DLD1 (cell line): ENCODE data around the gene ABTB1.
"Not testable (repeated sequence)": the region's sequence is repeated elsewhere in the genome, so short reads cannot be mapped to it uniquely, and the experiment has no call there.

ENCODE experiments used
- in situ Hi-C: cut with HindIII; loops from 2 replicates; pipeline ENCODE4 v1.10.0; 2017; ENCODE audit warnings: low sequenced_read_pairs

The ABTB1 gene

DNA sequence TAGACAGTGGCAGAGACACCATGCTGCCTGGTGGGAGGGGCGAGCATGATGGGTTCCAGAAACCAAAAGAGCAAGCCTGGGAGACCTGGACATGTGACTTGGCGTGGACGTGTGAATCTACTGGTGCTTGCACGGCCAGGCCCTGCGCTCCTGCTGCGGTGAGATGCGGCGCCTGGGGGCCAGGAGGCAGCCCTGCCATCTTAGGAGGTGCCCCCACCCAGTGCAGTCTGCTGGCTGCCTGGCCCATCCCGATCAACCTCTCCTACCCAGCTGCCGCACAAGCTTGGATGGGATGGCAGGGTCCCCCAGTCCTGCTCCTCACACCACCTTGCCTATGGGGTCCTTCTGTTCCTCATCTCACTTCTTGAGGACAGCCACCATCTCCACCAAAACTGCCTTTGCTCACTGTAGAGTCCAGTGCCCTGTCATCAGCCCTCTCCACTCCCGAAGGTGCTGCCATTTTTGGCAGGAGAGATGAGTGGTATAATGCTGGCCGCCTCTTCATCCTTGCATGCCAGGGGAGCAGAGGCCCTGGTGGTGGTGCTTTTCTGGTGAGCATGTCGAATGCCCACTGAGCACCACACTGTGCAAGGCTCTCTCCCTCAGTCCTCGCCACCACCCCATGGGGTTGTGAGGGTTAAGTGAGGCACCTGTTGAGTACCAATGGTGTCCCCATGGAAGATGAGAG, 3.1 kb upstream of the ABTB1 start:
- in situ Hi-C loops = loop anchor here (25.0 kb wide), 1 partner anchor 293 kb away; no protein-coding TSS in a partner anchor

- in situ Hi-C loops = loop anchor here (25.0 kb wide), 1 partner anchor 292 kb away; no protein-coding TSS in a partner anchor
Observed at GRCh38 chr3:127670229-127670559, 2.6 kb upstream of the ABTB1 start.

DNA sequence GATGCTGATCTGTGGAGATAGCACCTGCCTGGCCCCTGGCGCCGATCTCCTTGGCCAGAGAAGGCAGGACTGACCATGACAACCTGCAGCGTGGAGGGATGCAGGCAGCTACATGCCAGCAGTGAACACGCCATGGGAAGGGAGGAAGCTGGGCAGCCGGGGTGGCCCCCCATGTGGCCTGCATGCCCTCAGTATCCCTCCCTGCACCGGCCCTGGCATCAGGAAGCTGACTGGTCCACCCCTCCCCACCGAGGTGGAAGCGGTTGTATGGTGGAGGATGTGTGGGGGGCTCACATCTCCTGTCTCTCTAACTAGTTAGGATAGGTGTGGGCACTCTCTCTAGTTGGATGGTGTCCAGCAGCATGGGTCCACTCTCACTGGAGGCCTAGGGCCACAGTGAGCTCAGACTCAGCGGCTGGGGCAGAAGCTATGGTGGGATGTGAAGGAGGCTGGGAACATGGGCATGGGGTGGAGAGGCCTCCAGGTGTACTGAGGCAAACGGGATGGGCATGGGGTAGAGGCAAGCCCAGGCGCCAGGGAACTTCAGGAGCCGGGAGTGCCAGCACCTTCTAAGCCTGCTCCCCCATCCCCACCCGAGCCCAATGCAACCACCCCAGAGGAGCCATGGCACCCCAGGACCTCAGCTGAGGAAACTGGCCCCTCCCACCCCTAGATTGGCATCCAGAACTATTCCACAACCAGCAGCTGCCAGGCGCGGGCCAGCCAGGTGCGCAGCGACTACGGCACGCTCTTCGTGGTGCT, 1.8 kb upstream of the ABTB1 start:
- in situ Hi-C loops = loop anchor here (25.0 kb wide), 1 partner anchor 291 kb away; no protein-coding TSS in a partner anchor

DNA sequence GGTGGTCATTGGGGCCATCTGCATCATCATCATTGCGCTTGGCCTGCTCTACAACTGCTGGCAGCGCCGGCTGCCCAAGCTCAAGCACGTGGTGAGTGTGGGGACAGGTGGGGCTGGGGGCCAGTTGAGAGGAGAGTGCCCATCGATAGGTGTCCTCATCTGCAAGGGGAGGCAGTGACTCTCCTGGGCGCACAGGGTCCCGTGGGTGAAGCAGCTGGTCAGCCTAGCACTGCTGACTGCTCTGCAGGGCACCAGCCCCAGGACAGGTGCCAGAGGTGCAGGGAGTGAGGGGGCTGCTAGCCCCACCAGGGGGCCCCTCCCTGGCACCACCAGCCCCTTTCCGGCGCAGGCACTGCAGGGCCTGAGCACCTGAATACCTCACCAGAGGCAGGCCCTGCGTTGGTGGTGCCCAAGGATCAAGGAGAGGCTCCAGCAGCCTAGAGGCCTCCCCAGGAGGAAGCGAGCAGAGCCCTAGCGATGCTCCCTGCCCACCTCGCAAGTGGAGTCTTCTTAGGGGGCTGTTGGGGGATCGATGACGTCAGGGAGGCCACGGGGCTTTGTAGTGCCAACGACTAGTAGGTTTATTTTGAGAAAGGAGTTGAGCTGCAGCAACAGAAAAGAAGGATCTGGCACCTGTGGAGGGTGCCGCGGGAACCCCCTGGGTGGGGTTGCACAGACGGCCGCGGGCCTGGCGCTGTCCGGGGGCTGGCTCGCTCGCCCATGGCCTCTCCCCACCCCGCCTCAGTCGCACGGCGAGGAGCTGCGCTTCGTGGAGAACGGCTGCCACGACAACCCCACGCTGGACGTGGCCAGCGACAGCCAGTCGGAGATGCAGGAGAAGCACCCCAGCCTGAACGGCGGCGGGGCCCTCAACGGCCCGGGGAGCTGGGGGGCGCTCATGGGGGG, 976 bp upstream of the ABTB1 start:
- in situ Hi-C loops = loop anchor here (25.0 kb wide), 1 partner anchor 291 kb away; no protein-coding TSS in a partner anchor

GRCh38 chr3:127673191-127674100, 694 bp downstream of the ABTB1 start:
- in situ Hi-C loops = loop anchor here (25.0 kb wide), 1 partner anchor 289 kb away; no protein-coding TSS in a partner anchor

DNA sequence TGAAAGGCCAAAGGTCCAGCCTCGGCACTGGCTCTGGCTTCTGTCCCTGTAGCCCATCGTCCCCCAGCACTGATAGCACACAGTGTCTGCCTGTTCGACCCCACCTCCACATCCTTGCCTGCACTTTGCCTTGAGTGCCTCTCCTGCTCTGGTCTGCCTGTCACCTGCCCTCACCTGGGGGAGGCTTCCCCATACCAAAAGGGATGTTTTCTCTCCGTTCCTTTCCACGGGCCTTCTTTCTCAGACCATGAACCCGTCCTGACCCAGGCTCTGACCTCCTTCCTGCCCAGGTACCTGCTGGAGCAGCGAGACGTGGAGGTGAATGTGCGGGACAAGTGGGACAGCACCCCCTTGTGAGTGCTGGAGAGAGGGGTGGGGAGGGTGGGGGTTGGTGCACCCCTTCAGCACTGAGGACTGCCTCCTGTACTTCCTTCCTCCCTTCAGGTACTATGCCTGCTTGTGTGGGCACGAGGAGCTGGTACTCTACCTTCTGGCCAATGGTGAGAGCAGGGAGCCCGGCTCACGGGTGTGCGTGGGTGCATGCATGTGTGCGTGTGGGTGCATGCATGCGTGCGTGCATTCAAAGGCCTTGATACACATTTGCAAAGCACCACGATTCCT, 1.5 kb downstream of the ABTB1 start:
- in situ Hi-C loops = loop anchor here (25.0 kb wide), 1 partner anchor 288 kb away; no protein-coding TSS in a partner anchor

GRCh38 chr3:127674790-127675189, 2.0 kb downstream of the ABTB1 start:
- in situ Hi-C loops = loop anchor here (25.0 kb wide), 1 partner anchor 288 kb away; no protein-coding TSS in a partner anchor

DNA sequence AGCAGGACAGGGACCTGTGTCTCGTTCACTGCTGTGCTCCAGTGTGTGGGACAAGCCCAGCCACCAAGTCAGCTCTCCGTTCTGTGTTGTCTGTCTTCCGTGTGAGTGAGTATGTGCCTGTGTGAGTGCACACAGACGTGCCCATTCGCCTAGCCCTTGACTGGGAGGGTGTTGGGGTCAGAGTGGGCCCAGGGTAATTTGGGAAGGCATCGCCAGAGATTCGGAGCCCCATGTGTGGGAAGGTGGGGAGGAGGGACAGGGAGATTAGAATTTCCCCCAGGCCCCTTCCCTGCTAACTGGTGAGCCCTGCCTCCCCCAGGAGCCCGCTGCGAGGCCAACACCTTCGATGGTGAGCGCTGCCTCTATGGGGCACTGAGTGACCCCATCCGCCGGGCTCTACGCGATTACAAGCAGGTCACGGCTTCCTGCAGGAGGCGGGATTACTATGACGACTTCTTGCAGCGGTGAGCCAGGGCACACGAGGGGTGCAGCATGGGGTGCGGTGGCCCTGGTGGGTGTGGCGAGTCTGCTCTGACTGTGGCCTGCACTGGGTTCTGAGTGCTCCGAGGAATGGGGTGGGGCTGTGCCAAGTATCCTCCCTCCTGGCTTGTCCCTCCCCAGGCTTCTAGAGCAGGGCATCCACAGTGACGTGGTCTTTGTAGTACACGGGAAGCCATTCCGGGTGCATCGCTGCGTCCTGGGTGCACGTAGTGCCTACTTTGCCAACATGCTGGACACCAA, 3.1 kb downstream of the ABTB1 start:
- in situ Hi-C loops = no loop called here

- in situ Hi-C loops = no loop called here
Observed at GRCh38 chr3:127676456-127676855, 3.7 kb downstream of the ABTB1 start.

- in situ Hi-C loops = no loop called here
Observed at GRCh38 chr3:127676921-127677351, 4.2 kb downstream of the ABTB1 start.

DNA sequence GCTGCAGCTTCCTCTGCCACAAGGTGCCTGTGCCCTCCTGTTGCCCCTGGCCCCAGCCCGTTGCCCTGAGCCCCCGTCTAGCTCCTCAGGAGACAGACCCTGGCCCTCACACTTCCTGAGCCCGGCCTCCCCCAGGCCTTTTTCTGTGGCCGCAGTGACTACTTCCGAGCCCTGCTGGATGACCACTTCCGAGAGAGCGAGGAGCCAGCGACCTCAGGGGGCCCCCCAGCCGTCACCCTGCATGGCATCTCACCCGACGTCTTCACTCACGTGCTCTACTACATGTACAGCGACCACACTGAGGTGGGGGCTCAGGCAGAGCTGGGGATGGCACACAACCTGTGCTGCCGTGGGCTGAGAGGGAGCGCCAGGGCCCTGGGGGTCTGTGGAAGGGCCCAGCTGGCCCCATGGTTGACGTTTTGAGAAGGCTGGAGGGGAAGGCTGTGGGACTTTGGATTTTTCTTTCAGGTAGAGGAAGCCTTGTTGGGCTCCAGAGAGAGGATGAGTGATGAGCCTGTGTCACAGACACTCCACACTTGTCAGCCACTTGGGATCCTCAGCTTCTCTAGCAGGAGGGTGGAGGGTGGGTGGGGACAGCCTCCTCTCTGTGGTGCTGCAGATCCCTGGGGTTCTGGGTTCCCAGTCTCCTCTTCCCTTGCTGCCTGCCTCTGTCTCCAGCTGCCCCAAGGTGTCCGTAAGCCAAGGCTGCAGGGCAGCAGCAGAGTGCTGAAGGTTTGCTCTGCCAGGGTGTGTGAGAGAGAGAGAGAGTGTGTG, 5.0 kb downstream of the ABTB1 start:
- in situ Hi-C loops = no loop called here

DNA sequence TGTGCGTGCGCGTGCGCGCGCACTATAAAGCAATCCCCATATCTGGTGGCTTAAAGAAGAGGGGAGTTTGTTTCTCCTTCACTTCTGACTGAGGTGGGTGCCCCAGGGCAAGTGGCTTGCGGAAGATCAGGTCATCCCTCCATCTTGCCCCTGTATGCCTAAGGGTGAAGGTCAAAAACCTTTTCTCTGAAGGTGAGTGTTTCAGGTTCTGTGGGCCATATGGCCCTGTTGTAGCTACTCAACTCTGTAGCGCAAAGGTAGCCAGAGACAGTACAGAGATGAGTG, 5.5 kb downstream of the ABTB1 start:
- in situ Hi-C loops = no loop called here

DNA sequence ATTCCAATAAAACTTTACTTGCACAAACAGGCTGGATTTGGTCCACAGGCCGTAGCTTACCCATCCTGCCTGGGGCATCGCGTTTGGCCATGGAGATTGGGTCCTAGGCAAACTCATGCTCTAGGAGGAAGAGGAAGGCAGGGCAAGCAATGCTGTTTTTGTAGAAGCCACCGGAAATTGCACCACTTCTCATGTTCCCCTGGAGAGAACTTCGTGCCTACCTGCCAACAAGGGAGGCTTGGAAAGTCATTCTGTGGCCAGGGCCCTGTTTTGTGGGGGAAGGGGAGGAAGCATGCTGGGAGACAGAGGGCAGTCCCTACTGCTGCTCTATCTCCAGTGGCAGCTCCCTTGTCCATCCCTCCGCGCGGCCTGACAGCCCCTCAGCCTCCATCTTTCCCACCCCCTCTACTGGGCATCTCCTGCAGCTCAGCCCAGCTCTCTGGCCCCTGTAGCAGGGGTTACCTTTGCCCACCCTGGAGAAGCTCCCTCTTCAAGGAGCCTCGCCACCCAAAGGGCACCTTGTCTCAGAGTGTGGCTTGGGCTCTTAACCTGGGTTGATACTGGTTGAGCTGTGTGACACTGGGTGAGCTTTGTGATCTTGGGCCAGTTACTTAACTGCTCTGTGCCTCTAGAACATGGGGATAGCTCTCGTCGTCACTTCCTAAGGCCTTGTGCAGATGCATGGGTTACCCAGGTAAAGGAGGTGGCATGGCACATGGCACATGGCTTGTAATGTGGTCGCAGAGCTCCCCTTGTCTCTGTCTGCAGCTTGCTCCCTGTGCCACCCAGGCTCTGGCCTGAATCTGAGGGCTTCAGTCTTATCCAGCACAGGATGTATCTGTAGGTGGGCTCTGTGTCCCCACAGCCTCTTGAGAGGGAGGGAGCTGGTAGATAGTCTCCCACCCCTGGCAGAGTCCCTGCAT, 6.1 kb downstream of the ABTB1 start:
- in situ Hi-C loops = no loop called here

GRCh38 chr3:127679534-127680145, 6.9 kb downstream of the ABTB1 start:
- in situ Hi-C loops = no loop called here

DNA sequence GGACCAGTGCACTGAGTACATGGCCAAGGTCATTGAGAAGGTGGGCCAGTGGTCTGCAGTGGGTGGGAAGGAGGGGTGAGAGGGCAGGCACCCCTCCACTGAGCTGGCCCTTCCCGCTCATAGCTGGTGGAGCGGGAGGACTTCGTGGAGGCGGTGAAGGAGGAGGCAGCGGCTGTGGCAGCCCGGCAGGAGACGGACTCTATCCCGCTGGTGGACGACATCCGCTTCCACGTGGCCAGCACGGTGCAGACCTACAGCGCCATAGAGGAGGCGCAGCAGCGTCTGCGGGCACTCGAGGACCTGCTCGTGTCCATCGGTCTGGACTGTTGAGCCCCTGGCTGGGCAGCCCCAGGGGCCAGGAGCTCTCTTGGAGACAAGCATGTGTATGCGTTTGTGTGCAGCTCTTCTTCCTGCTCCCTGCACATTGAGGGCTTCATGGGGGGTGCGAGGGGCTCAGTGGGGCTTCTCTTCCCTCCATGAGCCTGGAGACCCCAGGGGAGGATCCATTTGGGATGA, 7.5 kb downstream of the ABTB1 start:
- in situ Hi-C loops = no loop called here

- in situ Hi-C loops = no loop called here
Observed at GRCh38 chr3:127680798-127681221, 8.1 kb downstream of the ABTB1 start.

GRCh38 chr3:127682175-127682554, 9.4 kb downstream of the ABTB1 start:
- in situ Hi-C loops = not testable (repeated sequence)
